Heart right ventricle (tissue), 16 donors: Measurements from ENCODE around the gene HARBI1. TPM values are rescaled to one million over a fixed set of nuclear protein-coding genes. Genes with fewer than 3 reads are reported as not detected.

Experiments
- ATAC-seq, 8 donors: fragments of 200-7000 bp; cut with Tn5 transposase; one replicate each; pipeline ENCODE4 v1.9.1; 2020; ENCODE audit warnings: mild to moderate bottlenecking in 8 of 8, moderate library complexity in 8 of 8, moderate number of reproducible peaks in 1 of 8
- DNase-seq, 2 donors: peaks; one replicate each; pipeline ENCODE4 v3.0.0-alpha.2; 2020
- H3K27ac ChIP-seq, 10 donors: fragments of 200-600 bp; sonication (generic) in 2 of 10; one replicate each; pipeline versions ENCODE4 v1.5.0 to v1.8.0; 2020 to 2022; ENCODE audit warnings: mild to moderate bottlenecking in 3 of 10
- H3K27me3 ChIP-seq, 7 donors: fragments of 200-600 bp; one replicate each; pipeline ENCODE4 v1.8.0; 2021 to 2022; ENCODE audit warnings: mild to moderate bottlenecking in 2 of 7
- H3K36me3 ChIP-seq, 9 donors: fragments of 200-600 bp; sonication (generic) in 1 of 9; one replicate each; pipeline versions ENCODE4 v1.5.0 to v1.8.0; 2020 to 2022; ENCODE audit warnings: mild to moderate bottlenecking in 2 of 9
- H3K4me1 ChIP-seq, 9 donors: fragments of 200-600 bp; sonication (generic) in 1 of 9; one replicate each; pipeline versions ENCODE4 v1.5.0 to v1.8.0; 2020 to 2022; ENCODE audit warnings: mild to moderate bottlenecking in 4 of 9
- H3K4me3 ChIP-seq, 10 donors: fragments of 200-600 bp; sonication (generic) in 2 of 10; one replicate each; pipeline versions ENCODE4 v1.5.0 to v1.8.0; 2020 to 2022; ENCODE audit warnings: mild to moderate bottlenecking in 7 of 10, moderate library complexity in 2 of 10
- H3K9me3 ChIP-seq, 11 donors: fragments of 200-600 bp in 10 of 11; sonication (generic) in 2 of 11; one replicate each; pipeline versions ENCODE4 v1.5.0 to v1.8.0; 2013 to 2022; ENCODE audit warnings: mild to moderate bottlenecking in 2 of 11, control low read depth in 1 of 11, moderate library complexity in 1 of 11
- WGBS, 2 donors: extraction: QIAGEN DNeasy Blood & Tissue Kit; methylation state at CpG; one replicate each; pipeline ENCODE4 v1.1.7; 2013; ENCODE audit warnings: inconsistent platforms in 1 of 2; 5-methylcytosine and 5-hydroxymethylcytosine counted together
- intact Hi-C, 10 donors: fragments of 100-400 bp; cut with DNase I; formaldehyde crosslinking; loops; one replicate each; pipeline versions ENCODE4 v1.11.1 to v1.14.2; 2022
- polyA plus RNA-seq, 2 donors: library from polyadenylated mRNA; stranded (reverse); fragments of 200-250 nt; gene quantifications; one replicate each; pipeline ENCODE4 v1.2.3, GENCODE V29; 2013
- total RNA-seq, 10 donors: library from RNA; stranded (reverse); fragmentation: NEBNext Ultra II Directional in 3 of 10; extraction: Animal tissue kit (Norgen Biotek cat#: 25700) in 3 of 10; gene quantifications; one replicate each; pipeline versions ENCODE4 v1.2.1 to v1.2.4, GENCODE V29; 2021 to 2023
- TF ChIP-seq, protein P1 (sequence below), 9 donors: fragments of 200-600 bp; sonication (generic) in 2 of 9; IDR thresholded peaks; one replicate each; pipeline versions ENCODE4 v1.5.0 to v1.8.0; 2021 to 2022; ENCODE audit warnings: antibody characterized with exemption in 9 of 9, mild to moderate bottlenecking in 5 of 9, moderate library complexity in 1 of 9
- donor health status: Arrhythmogenic right ventricular cardiomyopathy.
- donor health status: ischemic (EF 13 %, LVEDD 7.1; RV severe dilation, severe dysfunction).
- donor health status: healthy with polysubstance abuse.
- donor health status: DM: no; HTN: yes; CAD: no.
- donor health status: DM: no; HTN: no; CAD: no.
- donor health status: ischemic (EF 25% LVEDD 6.9; RV normal size, moderate dysfunction).
- donor health status: ischemic (EF 25% LVEDD 5.7; RV mildly dilated, moderate dysfunction).
- donor health status: healthy.
- donor health status: DM: yes; HTN: yes; CAD: no.
- donor health status: Ischemic cardiomyopathy.
- donor health status: ischemic (EF 35%, LVEDD 5.7; RV mildly dilated, moderate dysfunction).
- donor health status: nonischemic (EF 11% LVEDD 7.7; RV severe dilation, severe dysfunction).
- donor health status: DM: yes; HTN: yes; CAD: no.
- donor health status: PGD.
- donor health status: ischemic (EF 29% LVEDD 5.4; RV normal size, mild dysfunction).
- donor health status: nonischemic (EF 23%, LVEDD 6.1; RV moderate dilation, normal function).

The HARBI1 gene
- total and polyA plus RNA-seq, 12 donors = 1.7 to 4.4 (median 3.0) TPM

- ATAC-seq (peak in 7 of 8 donors; percentile 51 to 74 (median 64)), DNase-seq (no peak)
- Histone ChIP-seq H3K4me1 (peaks cover 0 to 24% (median 13%) of the 10 kb centered on the region in 9 donors), H3K4me3 (no peak overlapping the region), H3K27me3 (no peaks in the 10 kb centered on the region), H3K9me3 (no peaks in the 10 kb centered on the region), H3K36me3 (peaks cover 0 to 16% (median 0%) of the 10 kb centered on the region in 9 donors), H3K27ac (peak overlapping the region in 7 of 10 donors; percentile 13 to 65 (median 45))
- TF ChIP-seq, protein P1, sequence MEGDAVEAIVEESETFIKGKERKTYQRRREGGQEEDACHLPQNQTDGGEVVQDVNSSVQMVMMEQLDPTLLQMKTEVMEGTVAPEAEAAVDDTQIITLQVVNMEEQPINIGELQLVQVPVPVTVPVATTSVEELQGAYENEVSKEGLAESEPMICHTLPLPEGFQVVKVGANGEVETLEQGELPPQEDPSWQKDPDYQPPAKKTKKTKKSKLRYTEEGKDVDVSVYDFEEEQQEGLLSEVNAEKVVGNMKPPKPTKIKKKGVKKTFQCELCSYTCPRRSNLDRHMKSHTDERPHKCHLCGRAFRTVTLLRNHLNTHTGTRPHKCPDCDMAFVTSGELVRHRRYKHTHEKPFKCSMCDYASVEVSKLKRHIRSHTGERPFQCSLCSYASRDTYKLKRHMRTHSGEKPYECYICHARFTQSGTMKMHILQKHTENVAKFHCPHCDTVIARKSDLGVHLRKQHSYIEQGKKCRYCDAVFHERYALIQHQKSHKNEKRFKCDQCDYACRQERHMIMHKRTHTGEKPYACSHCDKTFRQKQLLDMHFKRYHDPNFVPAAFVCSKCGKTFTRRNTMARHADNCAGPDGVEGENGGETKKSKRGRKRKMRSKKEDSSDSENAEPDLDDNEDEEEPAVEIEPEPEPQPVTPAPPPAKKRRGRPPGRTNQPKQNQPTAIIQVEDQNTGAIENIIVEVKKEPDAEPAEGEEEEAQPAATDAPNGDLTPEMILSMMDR (IDR thresholded peaks at IDR 0.05) = no peak
- intact Hi-C loops = loop anchor here in 1 of 10 donors (10.0 kb wide), 1 partner anchor 215 kb away; the partner anchor contains the start of gene MDK
- WGBS, 2 donors = 75 to 85% methylated on average over 8 of the region's 8 CpGs
These were observed 17.5 kb downstream of the HARBI1 start for GRCh38 chr11:46599340-46600193.

DNA sequence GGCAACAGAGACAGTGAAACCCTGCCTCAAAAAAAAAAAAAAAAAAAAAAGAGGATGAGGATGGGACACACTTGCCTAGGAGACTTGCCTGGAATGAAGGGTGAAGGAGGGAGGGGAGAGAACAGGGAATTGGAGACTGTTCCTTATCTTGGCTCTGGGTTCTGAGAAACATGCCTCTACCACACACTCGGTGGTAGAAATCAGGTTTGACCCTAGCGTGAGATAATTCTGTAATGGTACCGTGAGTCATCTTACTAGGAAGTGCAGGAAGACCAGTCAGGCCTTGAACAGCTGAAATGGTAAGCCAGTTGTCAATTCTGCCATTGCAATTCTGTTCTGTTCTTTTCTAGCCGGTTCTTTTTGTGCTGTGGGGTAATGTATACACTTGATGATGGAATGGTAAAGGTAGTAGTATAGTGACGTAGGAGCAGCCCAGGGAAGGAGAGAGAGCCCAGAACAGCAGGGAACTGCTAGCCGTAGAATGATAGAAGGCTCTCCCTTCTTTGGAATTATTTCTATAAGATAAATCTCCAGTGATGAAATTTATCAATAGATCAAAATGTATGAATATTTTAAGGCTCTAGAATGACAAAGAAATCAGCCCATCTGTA is 19.3 kb downstream of the HARBI1 start:
- ATAC-seq (no peak), DNase-seq (no peak)
- no peak overlapping the region for H3K4me3 ChIP-seq
- no peaks in the 10 kb centered on the region for H3K27me3 ChIP-seq
- WGBS, 2 donors = 73 to 76% methylated on average over 6 of the region's 6 CpGs
- intact Hi-C loops = no loop called here
- H3K27ac ChIP-seq = no peak overlapping the region
- peaks cover 0 to 4% (median 0%) of the 10 kb centered on the region in 9 donors for H3K36me3 ChIP-seq
- TF ChIP-seq, protein P1 (IDR thresholded peaks at IDR 0.05) = no peak
- no peaks in the 10 kb centered on the region for H3K9me3 ChIP-seq
- H3K4me1 ChIP-seq = peaks cover under 1 to 35% (median 22%) of the 10 kb centered on the region in 9 donors

DNA sequence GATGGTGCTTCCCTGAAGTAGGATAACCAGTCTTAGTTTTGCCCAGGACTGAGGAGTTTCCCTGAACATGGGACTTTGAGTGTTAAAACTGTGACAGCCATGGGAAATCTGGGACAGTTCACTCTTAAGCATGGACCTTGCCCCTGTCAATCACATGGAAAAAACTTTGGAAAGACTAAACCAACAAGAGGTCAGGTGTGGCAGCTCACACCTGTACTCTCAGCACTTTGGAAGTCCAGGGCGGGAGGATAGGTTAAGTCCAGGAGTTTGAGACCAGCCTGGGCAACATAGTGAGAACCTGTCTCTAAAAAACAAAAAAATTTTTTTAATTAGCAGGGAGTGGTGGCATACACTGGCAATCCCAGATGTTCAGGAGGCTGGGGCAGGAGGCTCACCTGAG is 19.9 kb downstream of the HARBI1 start:
- Histone ChIP-seq H3K4me1 (peaks cover 4 to 41% (median 28%) of the 10 kb centered on the region in 9 donors), H3K27ac (no peak overlapping the region), H3K4me3 (no peak overlapping the region), H3K27me3 (no peaks in the 10 kb centered on the region), H3K36me3 (no peaks in the 10 kb centered on the region), H3K9me3 (no peaks in the 10 kb centered on the region)
- ATAC-seq (no peak), DNase-seq (no peak)
- TF ChIP-seq, protein P1 (IDR thresholded peaks at IDR 0.05) = no peak
- intact Hi-C loops = no loop called here
- WGBS, 2 donors = 98 to 100% methylated on average over 1 of the region's 1 CpG

- DNase-seq (no peak), ATAC-seq (no peak)
- H3K36me3 ChIP-seq = no peaks in the 10 kb centered on the region
- no peaks in the 10 kb centered on the region for H3K9me3 ChIP-seq
- H3K27me3 ChIP-seq = no peaks in the 10 kb centered on the region
- intact Hi-C loops = loop anchor here in 1 of 10 donors (5.0 kb wide), 1 partner anchor 42 kb away; no protein-coding TSS in a partner anchor
- H3K27ac ChIP-seq = peak overlapping the region in 1 of 10 donors; percentile 92
- TF ChIP-seq, protein P1 (IDR thresholded peaks at IDR 0.05) = no peak
- WGBS, 2 donors = 90 to 91% methylated on average over 10 of the region's 10 CpGs
- peaks cover 6 to 43% (median 37%) of the 10 kb centered on the region in 9 donors for H3K4me1 ChIP-seq
- no peak overlapping the region for H3K4me3 ChIP-seq
These were observed 22.2 kb downstream of the HARBI1 start for GRCh38 chr11:46594785-46595184.
